CD8-positive, alpha-beta memory T cell (primary cell): Measurements from ENCODE around the gene HMGN5. TPM values are rescaled to one million over a fixed set of nuclear protein-coding genes. Genes with fewer than 3 reads are reported as not detected.
A peak's percentile ranks its signal among the peaks of the same experiment; 100 is the strongest.

Experiments used
- CTCF ChIA-PET: fragments of 350-600 bp; sonication (Branson Sonifier 250); formaldehyde crosslinking; loops from one replicate; lab custom pipeline; 2021; ENCODE audit warnings: antibody characterized with exemption; lab: Charles Lee
- POLR2A ChIA-PET: fragments of 350-600 bp; sonication (Branson Sonifier 250); formaldehyde crosslinking; loops from one replicate; lab custom pipeline; 2021; ENCODE audit warnings: antibody characterized with exemption; lab: Charles Lee
- DNase-seq, 5 donors: peaks; one replicate each; pipeline versions ENCODE4 v3.0.0 to v3.0.0-alpha.2; 2020 to 2022; ENCODE audit warnings: mixed read lengths in 1 of 5
- H3K27ac ChIP-seq: one replicate; pipeline ENCODE4 v1.7.0; 2013; ENCODE audit warnings: low read depth, mild to moderate bottlenecking, low read length, moderate library complexity
- H3K27me3 ChIP-seq: 2 replicates; pipeline ENCODE4 v1.7.0; 2013; ENCODE audit warnings: low read length, mild to moderate bottlenecking; ENCODE audit not compliant: insufficient read depth, poor library complexity, severe bottlenecking
- H3K36me3 ChIP-seq: 2 replicates; pipeline ENCODE4 v1.7.0; 2013; ENCODE audit warnings: mild to moderate bottlenecking, low read length, moderate library complexity; ENCODE audit not compliant: insufficient read depth
- H3K4me1 ChIP-seq: 2 replicates; pipeline ENCODE4 v1.7.0; 2013; ENCODE audit warnings: mild to moderate bottlenecking, low read length, moderate library complexity; ENCODE audit not compliant: insufficient read depth
- H3K4me3 ChIP-seq: 2 replicates; pipeline ENCODE4 v1.7.0; 2013; ENCODE audit warnings: mild to moderate bottlenecking, low read length
- H3K9me3 ChIP-seq: 2 replicates; pipeline ENCODE4 v1.7.0; 2013; ENCODE audit warnings: mild to moderate bottlenecking, low read length
- H3K27ac Mint-ChIP-seq, 8 donors: one replicate each; pipeline ENCODE4 v1.8.0; 2020 to 2021; ENCODE audit warnings: mixed read lengths in 8 of 8, mild to moderate bottlenecking in 6 of 8, inconsistent platforms in 3 of 8, moderate library complexity in 3 of 8
- H3K27me3 Mint-ChIP-seq, 2 donors: one replicate each; pipeline ENCODE4 v1.8.0; 2020 to 2021; ENCODE audit warnings: mixed read lengths in 2 of 2, mild to moderate bottlenecking in 1 of 2, moderate library complexity in 1 of 2
- H3K36me3 Mint-ChIP-seq, 3 donors: one replicate each; pipeline ENCODE4 v1.8.0; 2020 to 2021; ENCODE audit warnings: mixed read lengths in 3 of 3, inconsistent platforms in 1 of 3, mild to moderate bottlenecking in 1 of 3
- H3K4me1 Mint-ChIP-seq, 3 donors: one replicate each; pipeline ENCODE4 v1.8.0; 2020 to 2021; ENCODE audit warnings: mixed read lengths in 3 of 3, inconsistent platforms in 1 of 3, mild to moderate bottlenecking in 1 of 3
- H3K4me3 Mint-ChIP-seq, 7 donors: one replicate each; pipeline ENCODE4 v1.8.0; 2020 to 2021; ENCODE audit warnings: mixed read lengths in 7 of 7, mild to moderate bottlenecking in 6 of 7, moderate library complexity in 4 of 7, inconsistent platforms in 2 of 7
- H3K9me3 Mint-ChIP-seq, 5 donors: one replicate each; pipeline ENCODE4 v1.8.0; 2020 to 2022; ENCODE audit warnings: mixed read lengths in 5 of 5, mild to moderate bottlenecking in 3 of 5, moderate library complexity in 2 of 5, inconsistent platforms in 1 of 5
- polyA plus RNA-seq: library from polyadenylated mRNA; unstranded; fragments of 300-500 nt; fragmentation: Illumina TruSeq; gene quantifications from one replicate; pipeline ENCODE4 v1.2.3, GENCODE V29; 2021
- total RNA-seq, 2 experiments: library from RNA; stranded (reverse); gene quantifications; one replicate each; pipeline ENCODE4 v1.2.3, GENCODE V29; 2021

HMGN5 gene
- 1 to 10 TPM; 1.2 to 2.7 TPM for total RNA-seq
- polyA plus RNA-seq, result 3.3 TPM

DNA sequence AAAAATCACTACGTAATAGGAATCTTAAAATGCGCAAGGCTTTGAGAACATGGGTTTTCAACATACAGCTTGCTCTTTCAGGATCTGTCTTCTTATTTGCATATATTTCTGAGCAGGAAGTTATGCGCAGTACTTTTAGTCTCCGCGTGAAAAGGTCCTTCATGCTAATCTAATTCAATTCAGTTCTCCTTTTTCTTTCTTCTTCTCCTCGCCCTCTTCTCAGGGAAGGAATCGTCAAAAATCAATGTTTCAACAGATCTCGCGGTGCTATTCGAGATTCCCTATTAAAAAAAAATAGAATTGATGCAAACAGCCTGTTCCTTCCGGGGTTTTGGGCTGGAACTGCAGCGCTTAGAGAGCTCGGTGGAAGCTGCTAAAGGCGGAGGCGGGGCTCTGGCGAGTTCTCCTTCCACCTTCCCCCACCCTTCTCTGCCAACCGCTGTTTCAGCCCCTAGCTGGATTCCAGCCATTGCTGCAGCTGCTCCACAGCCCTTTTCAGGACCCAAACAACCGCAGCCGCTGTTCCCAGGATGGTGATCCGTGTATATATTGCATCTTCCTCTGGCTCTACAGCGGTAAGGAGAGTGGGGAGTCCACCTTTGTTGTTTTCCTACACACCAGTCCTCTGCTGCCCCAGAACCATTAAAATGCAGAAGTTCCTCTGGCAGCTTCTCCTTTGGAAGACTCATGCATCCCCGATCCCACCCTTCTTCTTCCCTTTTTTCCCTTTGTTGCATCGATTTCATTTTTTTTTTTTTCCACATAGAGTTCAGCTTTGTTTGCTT is at the start of gene HMGN5, which contains the start of gene SH3BGRL:
TSS of gene HMGN5 (minus strand) at position 243 of the 785 bp plus-strand sequence. CDS start 80,364 bp downstream, outside the sequence.
TSS of gene SH3BGRL (plus strand) at position 432 of the 785 bp plus-strand sequence. CDS start at position 531, 99 bp downstream.
- peaks cover 0 to 28% (median 7%) of the 10 kb centered on the region in 3 donors for H3K36me3 Mint-ChIP-seq
- Histone ChIP-seq H3K4me3 (peak within 1 kb of the TSS; percentile 99), H3K9me3 (no peaks in the 10 kb centered on the region), H3K27ac (peak within 1 kb of the TSS; percentile 83), H3K27me3 (no peaks in the 10 kb centered on the region), H3K4me1 (peaks cover 20% of the 10 kb centered on the region), H3K36me3 (no peaks in the 10 kb centered on the region)
- CTCF ChIA-PET, result interaction anchor here (0.8 to 1.8 kb wide), 4 partner anchors 8 to 393 kb away, joined by 3 to 5 read pairs (median 4); no protein-coding TSS in a partner anchor
- H3K9me3 Mint-ChIP-seq, result no peaks in the 10 kb centered on the region
- peak within 1 kb of the TSS; percentile 87 to 96 (median 96) for H3K27ac Mint-ChIP-seq
- DNase-seq, result peak; percentile 53 to 76 (median 68)
- H3K4me1 Mint-ChIP-seq, result peaks cover 39 to 59% (median 49%) of the 10 kb centered on the region in 3 donors
- POLR2A ChIA-PET, result interaction anchor here (0.7 to 1.1 kb wide), 2 partner anchors 80 to 392 kb away, joined by 4 to 5 read pairs; partner anchors contain the start of gene BRWD3
- no peaks in the 10 kb centered on the region for H3K27me3 Mint-ChIP-seq
- peak within 1 kb of the TSS; percentile 91 to 100 (median 93) for H3K4me3 Mint-ChIP-seq

GRCh38 chrX:81241753-81242152 is 40.0 kb upstream of the HMGN5 start:
- Histone ChIP-seq H3K27me3 (no peaks in the 10 kb centered on the region), H3K9me3 (no peaks in the 10 kb centered on the region), H3K36me3 (no peaks in the 10 kb centered on the region), H3K4me1 (no peaks in the 10 kb centered on the region), H3K27ac (no peak overlapping the region), H3K4me3 (no peak overlapping the region)
- H3K27ac Mint-ChIP-seq, result no peak overlapping the region
- H3K9me3 Mint-ChIP-seq, result peaks cover 0 to 5% (median 0%) of the 10 kb centered on the region in 5 donors
- H3K36me3 Mint-ChIP-seq, result peaks cover 9 to 42% (median 21%) of the 10 kb centered on the region in 3 donors
- no peaks in the 10 kb centered on the region for H3K27me3 Mint-ChIP-seq
- POLR2A ChIA-PET, result no interaction called here
- no peak overlapping the region for H3K4me3 Mint-ChIP-seq
- peaks cover 3 to 32% (median 9%) of the 10 kb centered on the region in 3 donors for H3K4me1 Mint-ChIP-seq
- DNase-seq, result no peak
- CTCF ChIA-PET, result no interaction called here

GRCh38 chrX:81240701-81241331 is 39.1 kb upstream of the HMGN5 start:
- H3K36me3 Mint-ChIP-seq, result peaks cover 9 to 49% (median 21%) of the 10 kb centered on the region in 3 donors
- Histone ChIP-seq H3K36me3 (no peaks in the 10 kb centered on the region), H3K27ac (no peak overlapping the region), H3K4me1 (no peaks in the 10 kb centered on the region), H3K27me3 (no peaks in the 10 kb centered on the region), H3K9me3 (no peaks in the 10 kb centered on the region), H3K4me3 (no peak overlapping the region)
- no peaks in the 10 kb centered on the region for H3K27me3 Mint-ChIP-seq
- CTCF ChIA-PET, result no interaction called here
- H3K27ac Mint-ChIP-seq, result peak overlapping the region in 1 of 8 donors; percentile 22
- no peak for DNase-seq
- peaks cover 1 to 26% (median 2%) of the 10 kb centered on the region in 3 donors for H3K4me1 Mint-ChIP-seq
- no peak overlapping the region for H3K4me3 Mint-ChIP-seq
- peaks cover 0 to 5% (median 0%) of the 10 kb centered on the region in 5 donors for H3K9me3 Mint-ChIP-seq
- POLR2A ChIA-PET, result no interaction called here

DNA sequence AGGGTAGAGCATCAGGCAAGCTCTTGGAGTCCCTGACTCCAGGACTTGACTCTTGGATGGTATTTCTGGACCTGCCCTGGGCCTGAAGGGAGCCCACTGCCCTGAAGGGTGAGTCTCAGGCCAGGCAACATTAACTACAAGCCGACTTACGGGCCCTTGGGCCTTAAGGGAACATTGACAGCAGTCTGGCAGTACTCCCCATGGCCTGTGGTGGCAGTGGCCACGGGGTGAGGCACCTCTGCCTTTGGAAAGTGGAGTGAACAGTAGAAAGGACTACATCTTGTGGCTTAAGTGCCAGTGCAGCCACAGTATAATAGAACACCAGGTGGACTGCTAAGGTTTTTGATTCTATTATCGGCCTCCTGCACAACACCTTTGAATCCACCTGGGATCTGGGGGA is 36.5 kb upstream of the HMGN5 start:
- Mint-ChIP-seq H3K27me3 (no peaks in the 10 kb centered on the region), H3K9me3 (peaks cover 0 to 5% (median 0%) of the 10 kb centered on the region in 5 donors), H3K4me1 (peaks cover 2 to 31% (median 7%) of the 10 kb centered on the region in 3 donors), H3K27ac (no peak overlapping the region), H3K4me3 (peak overlapping the region in 1 of 7 donors; percentile 37), H3K36me3 (peaks cover 9 to 57% (median 21%) of the 10 kb centered on the region in 3 donors)
- no peak for DNase-seq
- POLR2A ChIA-PET, result no interaction called here
- no peaks in the 10 kb centered on the region for H3K27me3 ChIP-seq
- H3K4me3 ChIP-seq, result no peak overlapping the region
- CTCF ChIA-PET, result no interaction called here
- no peak overlapping the region for H3K27ac ChIP-seq
- H3K4me1 ChIP-seq, result no peaks in the 10 kb centered on the region
- no peaks in the 10 kb centered on the region for H3K9me3 ChIP-seq
- no peaks in the 10 kb centered on the region for H3K36me3 ChIP-seq

DNA sequence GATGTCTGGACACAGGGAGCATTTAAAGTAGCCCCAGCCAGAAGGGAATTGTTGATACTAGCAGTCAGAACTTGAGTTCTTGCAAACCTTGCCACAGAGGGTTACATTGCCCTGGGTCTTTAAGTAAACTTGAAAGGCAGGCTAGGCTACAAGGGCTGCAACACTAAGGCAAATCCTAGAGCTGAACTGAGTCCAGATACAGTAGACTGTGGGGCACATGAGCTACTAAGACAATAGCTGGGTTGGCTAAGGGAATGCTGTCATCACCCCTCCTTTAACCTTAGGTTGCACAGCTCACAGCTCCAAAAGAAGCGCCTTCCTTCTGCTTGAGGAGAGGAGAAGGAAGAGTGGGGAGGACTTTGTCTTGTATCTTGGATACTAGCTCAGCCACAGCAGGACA is 35.8 kb upstream of the HMGN5 start:
- Histone ChIP-seq H3K36me3 (no peaks in the 10 kb centered on the region), H3K27ac (no peak overlapping the region), H3K27me3 (no peaks in the 10 kb centered on the region), H3K4me3 (no peak overlapping the region), H3K4me1 (no peaks in the 10 kb centered on the region), H3K9me3 (no peaks in the 10 kb centered on the region)
- H3K4me3 Mint-ChIP-seq, result no peak overlapping the region
- peaks cover 0 to 5% (median 0%) of the 10 kb centered on the region in 5 donors for H3K9me3 Mint-ChIP-seq
- no peak overlapping the region for H3K27ac Mint-ChIP-seq
- DNase-seq, result no peak
- H3K36me3 Mint-ChIP-seq, result peaks cover 9 to 59% (median 21%) of the 10 kb centered on the region in 3 donors
- POLR2A ChIA-PET, result no interaction called here
- no peaks in the 10 kb centered on the region for H3K27me3 Mint-ChIP-seq
- CTCF ChIA-PET, result no interaction called here
- H3K4me1 Mint-ChIP-seq, result peaks cover 3 to 31% (median 10%) of the 10 kb centered on the region in 3 donors

DNA sequence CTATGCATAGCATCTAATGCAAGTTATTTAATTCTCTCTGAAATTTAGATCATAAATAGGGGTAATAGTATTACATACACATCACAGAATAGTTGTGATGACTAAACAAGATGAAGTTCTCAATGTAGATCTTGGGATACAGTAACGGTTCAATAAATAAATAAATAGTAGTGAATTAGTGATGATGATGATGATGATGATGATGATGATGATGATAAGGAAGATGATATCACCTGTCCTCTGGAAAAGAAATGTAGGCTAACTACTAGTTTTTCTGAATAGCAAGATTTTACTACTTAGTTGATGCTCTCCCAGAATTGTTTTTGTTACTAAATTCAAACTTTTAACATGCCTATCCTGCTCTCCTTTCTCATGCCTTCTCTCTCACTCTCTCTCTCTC is 30.5 kb upstream of the HMGN5 start:
- ChIA-PET CTCF (no interaction called here), POLR2A (no interaction called here)
- H3K4me3 Mint-ChIP-seq, result peak overlapping the region in 1 of 7 donors; percentile 4
- H3K27me3 Mint-ChIP-seq, result peaks cover 0 to 2% of the 10 kb centered on the region in 2 donors
- Histone ChIP-seq H3K27me3 (no peaks in the 10 kb centered on the region), H3K9me3 (no peaks in the 10 kb centered on the region), H3K36me3 (no peaks in the 10 kb centered on the region), H3K4me1 (no peaks in the 10 kb centered on the region), H3K27ac (no peak overlapping the region), H3K4me3 (no peak overlapping the region)
- H3K9me3 Mint-ChIP-seq, result no peaks in the 10 kb centered on the region
- H3K36me3 Mint-ChIP-seq, result peaks cover 0 to 24% (median 3%) of the 10 kb centered on the region in 3 donors
- no peak for DNase-seq
- H3K4me1 Mint-ChIP-seq, result peaks cover 23 to 67% (median 36%) of the 10 kb centered on the region in 3 donors
- no peak overlapping the region for H3K27ac Mint-ChIP-seq

GRCh38 chrX:81231476-81231875 is 29.8 kb upstream of the HMGN5 start:
- Mint-ChIP-seq H3K27ac (no peak overlapping the region), H3K27me3 (peaks cover 0 to 2% of the 10 kb centered on the region in 2 donors), H3K4me1 (peaks cover 23 to 74% (median 42%) of the 10 kb centered on the region in 3 donors), H3K4me3 (no peak overlapping the region), H3K36me3 (peaks cover 0 to 17% (median 0%) of the 10 kb centered on the region in 3 donors), H3K9me3 (no peaks in the 10 kb centered on the region)
- H3K9me3 ChIP-seq, result no peaks in the 10 kb centered on the region
- POLR2A ChIA-PET, result no interaction called here
- CTCF ChIA-PET, result no interaction called here
- H3K27me3 ChIP-seq, result no peaks in the 10 kb centered on the region
- no peak for DNase-seq
- no peak overlapping the region for H3K27ac ChIP-seq
- H3K4me1 ChIP-seq, result no peaks in the 10 kb centered on the region
- H3K4me3 ChIP-seq, result no peak overlapping the region
- H3K36me3 ChIP-seq, result no peaks in the 10 kb centered on the region
